Daoy (cell line): ENCODE data around the gene SF3A1. TPM values are rescaled to one million over a fixed set of nuclear protein-coding genes. Genes with fewer than 3 reads are reported as not detected.

ENCODE experiments used
- DNase-seq: peaks from one replicate; pipeline ENCODE4 v3.0.0-alpha.2; 2015; ENCODE audit warnings: low read depth
- total RNA-seq: library from RNA; depleted of rRNA; stranded (reverse); fragments of >200 nt; shearing (Covaris generic); gene quantifications from 2 replicates; pipeline ENCODE4 v1.2.3, GENCODE V29; 2014

Gene SF3A1
- total RNA-seq, 1 experiment from 2014 or later = 29.4 TPM

- DNase-seq = no peak
Observed at GRCh38 chr22:30305906-30306626, 50.6 kb downstream of the SF3A1 start.

GRCh38 chr22:30305519-30305905, 51.2 kb downstream of the SF3A1 start:
- DNase-seq = no peak

GRCh38 chr22:30304495-30305244, 52.0 kb downstream of the SF3A1 start:
- peak; percentile 37 for DNase-seq

GRCh38 chr22:30302810-30303138, 53.9 kb downstream of the SF3A1 start:
- no peak for DNase-seq

- DNase-seq = peak; percentile 69
Observed at GRCh38 chr22:30301995-30302809, 54.5 kb downstream of the SF3A1 start.

GRCh38 chr22:30299322-30299721, 57.4 kb downstream of the SF3A1 start:
- DNase-seq = no peak

- DNase-seq = no peak
Observed at GRCh38 chr22:30297991-30298701, 58.5 kb downstream of the SF3A1 start.

- DNase-seq = no peak
Observed at GRCh38 chr22:30297276-30297990, 59.3 kb downstream of the SF3A1 start.

GRCh38 chr22:30296833-30297232, 59.9 kb downstream of the SF3A1 start:
- no peak for DNase-seq

- DNase-seq = no peak
Observed at GRCh38 chr22:30296324-30296723, 60.4 kb downstream of the SF3A1 start.

GRCh38 chr22:30295576-30295975, 61.1 kb downstream of the SF3A1 start:
- no peak for DNase-seq

- no peak for DNase-seq
Observed at GRCh38 chr22:30294830-30295229, 61.9 kb downstream of the SF3A1 start.

GRCh38 chr22:30294066-30294465, 62.6 kb downstream of the SF3A1 start:
- no peak for DNase-seq

- no peak for DNase-seq
Observed at GRCh38 chr22:30293026-30293425, 63.7 kb downstream of the SF3A1 start.

- no peak for DNase-seq
Observed at GRCh38 chr22:30292069-30292970, 64.4 kb downstream of the SF3A1 start.

GRCh38 chr22:30291058-30291892, 65.4 kb downstream of the SF3A1 start:
- DNase-seq = peak; percentile 64

- peak; percentile 78 for DNase-seq
Observed at GRCh38 chr22:30290342-30291057, 66.2 kb downstream of the SF3A1 start.

GRCh38 chr22:30289980-30290313, 66.7 kb downstream of the SF3A1 start:
- no peak for DNase-seq
